KMS-11 (cell line): ENCODE results near the gene LY6G5B.

Experiments used
- H2AFZ ChIP-seq: fragments of 200-600 bp; sonication (generic); 2 replicates; pipeline ENCODE4 v1.6.1; 2016; ENCODE audit warnings: antibody characterized with exemption, mixed run types, low read depth
- H3K27ac ChIP-seq: fragments of 200-600 bp; sonication (generic); 2 replicates; pipeline ENCODE4 v1.6.1; 2016; ENCODE audit warnings: mild to moderate bottlenecking, mixed run types
- H3K27me3 ChIP-seq: fragments of 200-600 bp; sonication (generic); 2 replicates; pipeline ENCODE4 v1.6.1; 2017; ENCODE audit warnings: mild to moderate bottlenecking, low read depth, mixed run types, moderate library complexity; ENCODE audit not compliant: insufficient read depth
- H3K36me3 ChIP-seq: fragments of 200-600 bp; sonication (generic); 2 replicates; pipeline ENCODE4 v1.6.1; 2017; ENCODE audit warnings: mild to moderate bottlenecking, mixed run types; ENCODE audit not compliant: insufficient read depth
- H3K4me1 ChIP-seq: fragments of 200-600 bp; sonication (generic); 2 replicates; pipeline ENCODE4 v1.6.1; 2016; ENCODE audit warnings: mild to moderate bottlenecking, low read depth, mixed run types; ENCODE audit not compliant: poor library complexity, severe bottlenecking
- H3K4me2 ChIP-seq: fragments of 200-600 bp; sonication (generic); 2 replicates; pipeline ENCODE4 v1.7.0; 2016; ENCODE audit warnings: mild to moderate bottlenecking, mixed run types
- H3K4me3 ChIP-seq: fragments of 200-600 bp; sonication (generic); IDR thresholded peaks from 2 replicates; pipeline ENCODE4 v1.6.1; 2017; ENCODE audit warnings: low read depth, low read length, mixed read lengths; ENCODE audit not compliant: insufficient read depth
- H3K79me2 ChIP-seq: fragments of 200-600 bp; sonication (generic); 2 replicates; pipeline ENCODE4 v1.6.1; 2016; ENCODE audit warnings: low read depth, mixed run types; ENCODE audit not compliant: insufficient read depth
- H3K9ac ChIP-seq: fragments of 200-600 bp; sonication (generic); 2 replicates; pipeline ENCODE4 v1.6.1; 2016; ENCODE audit warnings: mild to moderate bottlenecking, mixed run types
- H4K20me1 ChIP-seq: fragments of 200-600 bp; sonication (generic); 2 replicates; pipeline ENCODE4 v1.6.1; 2016; ENCODE audit warnings: mild to moderate bottlenecking, mixed run types; ENCODE audit not compliant: insufficient read depth
- CTCF ChIP-seq: fragments of 200-600 bp; sonication (generic); conservative IDR thresholded peaks from 2 replicates; pipeline ENCODE4 v1.6.1; 2017; ENCODE audit warnings: low read depth, mild to moderate bottlenecking, antibody characterized with exemption, low read length, moderate library complexity, mixed read lengths

The LY6G5B gene

DNA sequence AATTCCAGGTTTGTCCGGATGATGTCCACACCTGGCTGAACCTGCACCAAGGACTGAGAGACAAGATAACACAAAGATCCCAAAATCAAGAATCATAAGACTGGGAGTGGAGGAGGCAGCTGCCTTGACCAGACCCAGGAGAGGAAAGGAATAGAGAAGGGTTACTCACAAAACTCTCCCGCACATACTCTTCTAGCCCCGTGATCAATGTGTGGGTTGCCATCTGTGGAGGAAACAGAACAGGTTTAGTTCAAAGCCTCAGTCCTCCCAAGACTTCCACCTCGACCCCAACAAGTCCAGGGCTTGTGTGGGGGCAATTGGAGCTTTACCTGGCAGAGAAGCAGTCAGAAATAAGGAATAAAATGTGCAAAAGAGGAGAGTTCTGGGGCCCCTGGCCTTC, 28.4 kb upstream of the LY6G5B start:
- no peak for TF ChIP-seq CTCF
- no peaks in the 10 kb centered on the region for H4K20me1 ChIP-seq
- H3K27ac ChIP-seq = no peak overlapping the region
- no peak overlapping the region for H3K4me2 ChIP-seq
- no peak overlapping the region for H2AFZ ChIP-seq
- no peaks in the 10 kb centered on the region for H3K79me2 ChIP-seq
- H3K36me3 ChIP-seq = no peaks in the 10 kb centered on the region
- H3K9ac ChIP-seq = no peak overlapping the region
- H3K27me3 ChIP-seq = no peaks in the 10 kb centered on the region
- H3K4me3 ChIP-seq = no peak overlapping the region
- H3K4me1 ChIP-seq = peaks cover 3% of the 10 kb centered on the region

DNA sequence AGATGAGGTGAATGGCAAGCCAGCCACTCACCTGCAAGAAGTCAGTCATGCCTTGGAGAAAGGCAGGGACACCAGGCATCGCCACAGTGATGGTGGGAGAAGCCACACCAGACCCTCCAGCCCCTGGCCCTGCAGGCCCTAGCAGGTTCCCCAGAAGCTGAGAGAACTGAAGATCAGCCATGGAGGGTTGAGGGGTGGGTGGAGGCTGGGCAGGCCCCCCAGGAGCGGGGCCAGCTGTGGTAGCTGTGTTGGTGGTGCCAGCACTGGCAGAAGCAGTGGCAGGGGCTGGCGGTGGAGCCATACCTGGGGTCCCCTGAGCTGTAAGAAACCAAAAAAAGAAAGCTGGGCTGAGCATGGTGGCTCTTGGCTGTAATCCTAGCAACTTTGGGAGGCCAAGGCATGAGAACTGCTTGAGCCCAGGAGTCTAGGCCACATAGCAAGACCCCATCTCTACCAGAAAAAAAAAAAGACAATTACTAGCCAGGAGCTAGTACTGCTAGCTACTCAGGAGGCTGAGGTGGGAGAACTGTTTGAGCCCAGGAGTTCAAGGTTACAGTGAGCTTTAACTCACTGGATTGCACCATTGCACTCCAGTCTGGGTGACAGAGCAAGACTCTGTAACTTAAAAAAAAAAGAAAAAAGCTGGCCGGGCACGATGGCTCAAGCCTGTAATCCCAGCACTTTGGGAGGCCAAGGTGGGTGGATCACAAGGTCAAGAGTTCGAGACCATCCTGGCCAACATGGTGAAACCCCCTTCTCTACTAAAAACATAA, 26.8 kb upstream of the LY6G5B start:
- Histone ChIP-seq H3K4me2 (no peak overlapping the region), H3K9ac (no peak overlapping the region), H3K4me1 (peaks cover 3% of the 10 kb centered on the region), H3K4me3 (no peak overlapping the region), H3K27ac (no peak overlapping the region), H3K36me3 (peaks cover 3% of the 10 kb centered on the region; the same call in 1 of the 2 replicates), H4K20me1 (no peaks in the 10 kb centered on the region), H3K79me2 (no peaks in the 10 kb centered on the region), H3K27me3 (no peaks in the 10 kb centered on the region), H2AFZ (no peak overlapping the region)
- no peak for TF ChIP-seq CTCF

GRCh38 chr6:31643818-31644454, 25.8 kb upstream of the LY6G5B start:
- no peak for TF ChIP-seq CTCF
- H3K79me2 ChIP-seq = no peaks in the 10 kb centered on the region
- no peak overlapping the region for H3K4me2 ChIP-seq
- H3K9ac ChIP-seq = no peak overlapping the region
- H3K4me3 ChIP-seq = no peak overlapping the region
- H4K20me1 ChIP-seq = no peaks in the 10 kb centered on the region
- no peak overlapping the region for H3K27ac ChIP-seq
- H2AFZ ChIP-seq = no peak overlapping the region
- H3K4me1 ChIP-seq = peaks cover 3% of the 10 kb centered on the region
- H3K27me3 ChIP-seq = no peaks in the 10 kb centered on the region
- H3K36me3 ChIP-seq = peaks cover 3% of the 10 kb centered on the region; the same call in 1 of the 2 replicates

DNA sequence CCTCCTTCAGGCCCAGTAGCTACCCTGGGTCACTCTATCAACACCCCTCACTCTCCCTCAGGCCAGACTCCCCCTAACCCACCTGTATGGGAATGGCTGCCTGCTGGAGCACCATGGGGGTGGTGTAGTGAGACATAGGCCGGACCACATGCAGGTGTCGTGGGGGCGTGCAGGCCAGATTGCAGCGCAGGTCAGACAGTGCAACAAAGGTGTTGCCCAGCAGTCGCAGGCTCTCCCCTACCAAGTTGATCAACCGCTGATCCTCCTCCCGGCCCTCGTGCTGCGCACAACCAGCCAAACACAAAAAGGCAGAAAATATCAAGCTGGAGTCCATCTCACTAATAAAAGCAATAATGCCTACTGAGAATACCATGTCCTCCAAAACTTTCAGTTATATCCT, 24.5 kb upstream of the LY6G5B start:
- TF ChIP-seq CTCF = no peak
- no peak overlapping the region for H3K4me2 ChIP-seq
- peaks cover 3% of the 10 kb centered on the region; the same call in 1 of the 2 replicates for H3K36me3 ChIP-seq
- H3K9ac ChIP-seq = no peak overlapping the region
- no peak overlapping the region for H3K4me3 ChIP-seq
- H2AFZ ChIP-seq = no peak overlapping the region
- no peaks in the 10 kb centered on the region for H4K20me1 ChIP-seq
- H3K27me3 ChIP-seq = no peaks in the 10 kb centered on the region
- no peak overlapping the region for H3K27ac ChIP-seq
- H3K79me2 ChIP-seq = peaks cover 8% of the 10 kb centered on the region; the same call in 1 of the 2 replicates
- peaks cover 3% of the 10 kb centered on the region for H3K4me1 ChIP-seq
